Measurements from ENCODE around the gene SEMA5B.

The SEMA5B gene

DNA sequence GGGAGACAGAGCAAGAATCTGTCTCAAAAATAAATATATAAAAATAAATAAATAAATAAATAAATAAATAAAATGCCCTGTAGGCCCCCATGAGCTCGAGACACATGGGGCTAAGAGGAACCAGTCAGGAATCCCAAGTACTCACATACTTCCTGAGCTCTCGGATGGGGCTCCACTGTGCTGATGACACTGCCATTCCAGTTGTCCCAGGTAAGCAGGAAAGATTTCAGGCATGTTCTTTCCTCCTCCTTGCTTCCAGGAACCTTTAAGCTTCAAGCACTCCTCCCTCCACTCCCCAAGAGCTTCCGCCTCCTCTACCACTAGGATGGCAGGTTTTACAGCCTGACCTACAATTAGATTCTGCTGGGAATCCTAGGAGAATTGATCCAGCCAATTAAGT is 119.3 kb downstream of the SEMA5B start:
- no peak overlapping the region for H3K4me3 ChIP-seq (ENCODE audit: low read length)
- DNase-seq (ENCODE audit: low read depth): no peak
- TF ChIP-seq, protein P1, sequence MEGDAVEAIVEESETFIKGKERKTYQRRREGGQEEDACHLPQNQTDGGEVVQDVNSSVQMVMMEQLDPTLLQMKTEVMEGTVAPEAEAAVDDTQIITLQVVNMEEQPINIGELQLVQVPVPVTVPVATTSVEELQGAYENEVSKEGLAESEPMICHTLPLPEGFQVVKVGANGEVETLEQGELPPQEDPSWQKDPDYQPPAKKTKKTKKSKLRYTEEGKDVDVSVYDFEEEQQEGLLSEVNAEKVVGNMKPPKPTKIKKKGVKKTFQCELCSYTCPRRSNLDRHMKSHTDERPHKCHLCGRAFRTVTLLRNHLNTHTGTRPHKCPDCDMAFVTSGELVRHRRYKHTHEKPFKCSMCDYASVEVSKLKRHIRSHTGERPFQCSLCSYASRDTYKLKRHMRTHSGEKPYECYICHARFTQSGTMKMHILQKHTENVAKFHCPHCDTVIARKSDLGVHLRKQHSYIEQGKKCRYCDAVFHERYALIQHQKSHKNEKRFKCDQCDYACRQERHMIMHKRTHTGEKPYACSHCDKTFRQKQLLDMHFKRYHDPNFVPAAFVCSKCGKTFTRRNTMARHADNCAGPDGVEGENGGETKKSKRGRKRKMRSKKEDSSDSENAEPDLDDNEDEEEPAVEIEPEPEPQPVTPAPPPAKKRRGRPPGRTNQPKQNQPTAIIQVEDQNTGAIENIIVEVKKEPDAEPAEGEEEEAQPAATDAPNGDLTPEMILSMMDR (conservative IDR thresholded peaks at IDR 0.05; ENCODE audit: low read length): no peak

DNA sequence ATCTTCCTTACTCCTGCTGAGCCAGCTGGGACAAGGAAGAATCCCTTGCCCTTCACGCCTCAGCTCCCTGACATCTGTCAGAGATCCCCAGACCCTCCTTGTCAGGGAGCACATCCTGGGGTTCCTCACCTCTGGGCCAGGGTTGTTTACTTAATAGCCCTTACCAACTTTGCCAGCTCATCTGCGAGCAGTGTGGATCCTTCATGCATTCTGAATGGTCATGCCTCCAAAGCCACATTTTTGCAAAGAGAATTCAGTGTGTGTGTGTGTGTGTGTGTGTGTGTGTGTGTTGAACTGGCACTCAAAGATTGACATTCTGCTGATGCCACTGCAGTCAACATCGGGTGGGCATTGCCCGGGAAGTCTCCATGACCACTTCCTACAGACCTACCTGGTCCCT is 120.1 kb downstream of the SEMA5B start:
- TF ChIP-seq, protein P1 (conservative IDR thresholded peaks at IDR 0.05; ENCODE audit: low read length): no peak
- no peak overlapping the region for H3K4me3 ChIP-seq (ENCODE audit: low read length)
- no peak for DNase-seq (ENCODE audit: low read depth)

DNA sequence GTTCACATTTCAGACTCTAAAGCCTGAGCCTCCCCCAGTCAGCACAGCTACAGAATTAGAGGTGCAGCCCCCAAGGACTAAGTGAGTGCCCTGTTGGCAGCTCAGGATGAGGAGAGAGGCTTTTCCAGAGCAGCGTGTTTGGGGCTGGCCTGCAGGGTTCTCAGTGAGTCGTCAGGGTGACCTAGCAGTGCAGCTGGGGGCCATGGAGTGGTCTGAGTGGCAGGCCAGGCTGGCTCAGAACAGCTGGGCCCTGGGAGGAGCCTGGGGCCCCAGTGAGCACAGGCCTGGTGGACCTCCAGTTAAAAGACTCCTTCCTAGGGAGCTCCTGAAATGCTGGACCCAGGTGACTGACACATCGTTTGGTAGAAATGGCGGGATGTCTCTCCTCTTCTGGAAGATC is 124.4 kb downstream of the SEMA5B start:
- no peak for DNase-seq (ENCODE audit: low read depth)

DNA sequence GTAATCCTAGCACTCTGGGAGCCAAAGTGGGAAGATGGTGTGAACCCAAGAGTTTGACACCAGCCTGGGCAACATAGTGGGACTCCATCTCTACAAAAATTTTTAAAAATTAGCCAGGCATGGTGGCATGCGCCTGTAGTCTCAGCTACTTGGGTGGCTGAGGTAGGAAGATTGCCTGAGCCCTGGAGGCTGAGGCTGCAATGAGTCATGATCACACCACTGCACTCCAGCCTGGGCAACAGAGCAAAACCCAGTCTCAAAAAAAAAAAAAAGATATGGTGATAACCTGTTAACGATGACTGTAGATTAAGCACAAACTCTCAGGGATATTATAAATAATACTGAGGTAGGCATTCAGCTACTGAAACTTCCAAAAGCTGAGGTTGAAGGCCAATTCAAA is 125.2 kb downstream of the SEMA5B start:
- TF ChIP-seq, protein P1 (conservative IDR thresholded peaks at IDR 0.05; ENCODE audit: low read length): no peak
- DNase-seq (ENCODE audit: low read depth): no peak
- no peak overlapping the region for H3K4me3 ChIP-seq (ENCODE audit: low read length)

More for the DNA sequence above, 124.4 kb downstream of the SEMA5B start:
- TF ChIP-seq, protein P1 (conservative IDR thresholded peaks at IDR 0.05; ENCODE audit: low read length): no peak
- H3K4me3 ChIP-seq (ENCODE audit: low read length): no peak overlapping the region

DNA sequence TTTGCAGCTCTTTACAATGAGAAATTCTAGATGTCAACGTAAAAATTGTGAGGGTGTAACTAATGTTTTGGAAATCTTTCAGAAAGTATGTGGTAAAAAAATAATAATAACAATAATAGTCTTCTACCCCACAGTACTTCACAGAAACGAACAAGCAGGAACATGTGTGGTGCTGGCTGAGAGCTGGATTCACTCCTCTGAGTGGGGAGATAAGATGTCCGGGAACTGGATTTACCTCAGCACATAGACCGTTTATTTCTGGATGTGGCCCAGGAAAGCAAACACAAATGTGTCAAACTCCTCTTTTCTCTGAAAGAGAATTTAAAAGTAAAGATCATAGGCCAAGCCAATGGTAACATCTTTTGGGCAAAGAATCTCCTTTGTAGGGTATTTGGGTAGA is 129.3 kb downstream of the SEMA5B start:
- TF ChIP-seq, protein P1 (conservative IDR thresholded peaks at IDR 0.05; ENCODE audit: low read length): no peak
- DNase-seq (ENCODE audit: low read depth): no peak
- H3K4me3 ChIP-seq (ENCODE audit: low read length): no peak overlapping the region

DNA sequence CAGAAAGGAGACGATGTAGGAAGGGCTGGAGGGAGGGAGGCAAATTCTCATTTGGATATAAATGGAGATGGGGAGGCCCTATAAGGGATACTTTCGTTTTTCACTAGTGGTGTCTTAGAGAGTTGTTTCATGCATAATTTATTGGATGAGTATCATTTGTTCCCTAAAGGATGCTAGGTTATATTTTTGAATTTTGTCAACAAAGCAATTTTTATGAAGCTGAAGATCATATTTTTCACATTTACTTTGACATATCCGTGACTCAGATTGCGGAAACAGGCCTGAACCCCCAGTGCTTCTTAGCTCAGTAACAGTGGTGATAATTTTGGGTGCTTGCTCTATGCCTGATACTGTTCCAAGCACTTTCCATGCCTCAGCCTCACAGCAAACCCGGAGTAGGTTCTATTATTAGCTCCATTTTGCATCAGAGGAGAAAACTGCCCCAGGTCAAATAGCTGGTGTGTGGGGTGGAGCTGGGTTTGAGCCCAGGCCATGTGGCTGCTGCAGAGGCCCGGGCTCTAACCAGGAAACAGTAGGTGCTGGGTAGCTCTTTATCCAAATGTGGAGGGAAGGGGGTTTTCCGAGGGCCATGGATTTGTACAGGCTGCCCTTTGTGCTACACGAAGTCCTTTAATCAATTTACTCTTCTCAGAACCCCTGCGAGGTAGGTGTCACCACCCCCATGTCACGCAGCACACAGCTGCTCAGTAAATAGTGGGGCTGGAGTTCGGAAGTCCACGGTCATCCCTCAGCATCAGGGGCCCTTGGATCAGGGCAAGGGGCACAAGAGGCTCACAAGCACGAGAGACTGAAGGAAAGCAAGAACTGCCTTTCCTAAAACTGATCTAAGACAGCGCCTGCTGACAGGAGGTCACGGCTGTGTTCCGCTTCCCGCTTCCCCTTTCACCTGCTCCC is 133.6 kb downstream of the SEMA5B start:
- TF ChIP-seq, protein P1 (conservative IDR thresholded peaks at IDR 0.05; ENCODE audit: low read length): no peak
- no peak overlapping the region for H3K4me3 ChIP-seq (ENCODE audit: low read length)
- DNase-seq (ENCODE audit: low read depth): peak; percentile 33

DNA sequence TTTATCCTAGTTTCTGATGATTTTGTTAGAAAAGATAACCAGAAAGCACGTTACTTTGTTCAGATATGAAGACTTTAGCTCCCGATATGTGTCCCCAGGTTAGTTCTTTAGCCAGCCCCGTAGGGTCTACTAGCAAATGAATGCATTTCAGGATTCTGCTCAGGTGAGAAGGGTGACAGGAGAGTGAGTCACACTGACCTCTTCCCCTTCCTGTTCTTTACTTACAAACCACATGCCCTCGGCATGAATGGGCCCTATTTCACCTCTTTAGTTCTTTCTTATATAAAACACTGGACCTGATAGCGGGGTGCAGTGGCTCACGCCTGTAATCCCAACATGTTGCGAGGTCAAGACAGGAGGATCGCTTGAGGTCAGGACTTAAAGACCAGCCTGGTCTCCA is 134.3 kb downstream of the SEMA5B start:
- DNase-seq (ENCODE audit: low read depth): no peak
- TF ChIP-seq, protein P1 (conservative IDR thresholded peaks at IDR 0.05; ENCODE audit: low read length): no peak
- H3K4me3 ChIP-seq (ENCODE audit: low read length): no peak overlapping the region

Measured in AG10803 (cell line).